ENCODE measurements around the gene BMAL2. TPM values are rescaled to one million over a fixed set of nuclear protein-coding genes. Genes with fewer than 3 reads are reported as not detected.
A peak's percentile ranks its signal among the peaks of the same experiment; 100 is the strongest.

The BMAL2 gene
- total and polyA plus RNA-seq, 2 of the 13 experiments (the other 11 are each of a cell fraction or from before 2014, with no cell fraction given): 4.8 to 27.4 TPM

DNA sequence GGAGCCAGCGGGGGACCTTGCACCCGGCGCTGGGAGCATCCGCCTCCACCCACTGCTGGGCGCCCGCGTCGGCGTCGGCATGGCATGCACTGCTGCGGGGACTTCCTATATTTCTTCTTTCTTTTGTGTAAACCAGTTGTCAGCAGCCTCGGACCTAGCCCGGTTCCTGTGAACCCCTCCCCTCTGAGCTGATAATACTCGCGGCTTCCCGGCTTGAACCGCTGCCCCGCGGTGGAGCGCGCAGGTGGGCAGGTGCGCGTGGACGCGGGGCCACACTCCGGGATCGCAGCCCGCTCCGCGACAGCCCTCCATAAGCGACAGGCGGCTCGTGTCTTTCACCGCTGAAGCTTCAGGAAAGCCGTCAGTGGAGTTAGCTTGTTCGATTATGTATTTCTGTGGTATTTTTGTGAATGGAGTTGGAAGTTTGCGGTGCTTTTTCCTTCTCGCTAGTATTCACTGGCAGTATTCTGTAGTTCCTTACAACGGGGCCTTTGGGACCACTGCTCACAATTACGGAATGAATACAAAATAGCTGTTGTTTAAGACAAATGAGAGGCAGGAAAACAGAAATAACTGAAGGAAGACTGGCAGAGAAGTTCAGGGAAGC lies 870 bp downstream of the BMAL2 start (continued):
- TF ChIP-seq, protein P1, sequence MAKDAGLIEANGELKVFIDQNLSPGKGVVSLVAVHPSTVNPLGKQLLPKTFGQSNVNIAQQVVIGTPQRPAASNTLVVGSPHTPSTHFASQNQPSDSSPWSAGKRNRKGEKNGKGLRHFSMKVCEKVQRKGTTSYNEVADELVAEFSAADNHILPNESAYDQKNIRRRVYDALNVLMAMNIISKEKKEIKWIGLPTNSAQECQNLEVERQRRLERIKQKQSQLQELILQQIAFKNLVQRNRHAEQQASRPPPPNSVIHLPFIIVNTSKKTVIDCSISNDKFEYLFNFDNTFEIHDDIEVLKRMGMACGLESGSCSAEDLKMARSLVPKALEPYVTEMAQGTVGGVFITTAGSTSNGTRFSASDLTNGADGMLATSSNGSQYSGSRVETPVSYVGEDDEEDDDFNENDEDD (CRISPR knock-in tag; IDR thresholded peaks at IDR 0.05; ENCODE audit: borderline replicate concordance): 0 out of 2 replicates have a peak, but pooled peaks have one; percentile 7
- TF ChIP-seq ZBTB14 (CRISPR knock-in tag; IDR thresholded peaks at IDR 0.05) (peak; percentile 59), MBNL3 (CRISPR knock-in tag; conservative IDR thresholded peaks at IDR 0.05) (no peak), HNF4A (CRISPR knock-in tag; IDR thresholded peaks at IDR 0.05) (0 out of 2 replicates have a peak, but pooled peaks have one; percentile 22), ZNF556 (CRISPR knock-in tag; IDR thresholded peaks at IDR 0.05; ENCODE audit: borderline replicate concordance) (0 out of 2 replicates have a peak, but pooled peaks have one; percentile 6), MYC (CRISPR knock-in tag; IDR thresholded peaks at IDR 0.05; ENCODE audit: borderline replicate concordance) (peak; percentile 76), SAP130 (CRISPR knock-in tag; IDR thresholded peaks at IDR 0.05; ENCODE audit: low read depth) (peak; percentile 48; the same call in 1 of the 2 replicates), KMT2B (CRISPR knock-in tag; IDR thresholded peaks at IDR 0.05) (peak; percentile 51; the same call in 1 of the 2 replicates), GATAD1 (CRISPR knock-in tag; IDR thresholded peaks at IDR 0.05) (0 out of 2 replicates have a peak, but pooled peaks have one; percentile 13), DMAP1 (CRISPR knock-in tag; IDR thresholded peaks at IDR 0.05) (peak; percentile 20; the same call in 1 of the 2 replicates), ZNF713 (CRISPR knock-in tag; IDR thresholded peaks at IDR 0.05) (0 out of 2 replicates have a peak, but pooled peaks have one; percentile 13), ZNF407 (CRISPR knock-in tag; IDR thresholded peaks at IDR 0.05; ENCODE audit: not compliant biosample characterization) (peak; percentile 55), ATF4 (CRISPR knock-in tag; IDR thresholded peaks at IDR 0.05) (0 out of 4 replicates have a peak, but pooled peaks of 1 of the 2 experiments have one; percentile 23), MAFG (CRISPR knock-in tag; IDR thresholded peaks at IDR 0.05) (no peak), ZFY (CRISPR knock-in tag; IDR thresholded peaks at IDR 0.05) (peak; percentile 46; the same call in 1 of the 2 replicates)
- TF ChIP-seq, protein P2, sequence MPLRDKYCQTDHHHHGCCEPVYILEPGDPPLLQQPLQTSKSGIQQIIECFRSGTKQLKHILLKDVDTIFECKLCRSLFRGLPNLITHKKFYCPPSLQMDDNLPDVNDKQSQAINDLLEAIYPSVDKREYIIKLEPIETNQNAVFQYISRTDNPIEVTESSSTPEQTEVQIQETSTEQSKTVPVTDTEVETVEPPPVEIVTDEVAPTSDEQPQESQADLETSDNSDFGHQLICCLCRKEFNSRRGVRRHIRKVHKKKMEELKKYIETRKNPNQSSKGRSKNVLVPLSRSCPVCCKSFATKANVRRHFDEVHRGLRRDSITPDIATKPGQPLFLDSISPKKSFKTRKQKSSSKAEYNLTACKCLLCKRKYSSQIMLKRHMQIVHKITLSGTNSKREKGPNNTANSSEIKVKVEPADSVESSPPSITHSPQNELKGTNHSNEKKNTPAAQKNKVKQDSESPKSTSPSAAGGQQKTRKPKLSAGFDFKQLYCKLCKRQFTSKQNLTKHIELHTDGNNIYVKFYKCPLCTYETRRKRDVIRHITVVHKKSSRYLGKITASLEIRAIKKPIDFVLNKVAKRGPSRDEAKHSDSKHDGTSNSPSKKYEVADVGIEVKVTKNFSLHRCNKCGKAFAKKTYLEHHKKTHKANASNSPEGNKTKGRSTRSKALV (CRISPR knock-in tag; IDR thresholded peaks at IDR 0.05): peak; percentile 85
